HG02943 (cell line): ENCODE results near the gene SAT2.

Experiments
- ATAC-seq: cut with Tn5 transposase; IDR thresholded peaks from one replicate; pipeline ENCODE4 v1.9.1; 2021; ENCODE audit warnings: mild to moderate bottlenecking, low read depth, moderate library complexity; ENCODE audit not compliant: unreplicated experiment

The SAT2 gene

DNA sequence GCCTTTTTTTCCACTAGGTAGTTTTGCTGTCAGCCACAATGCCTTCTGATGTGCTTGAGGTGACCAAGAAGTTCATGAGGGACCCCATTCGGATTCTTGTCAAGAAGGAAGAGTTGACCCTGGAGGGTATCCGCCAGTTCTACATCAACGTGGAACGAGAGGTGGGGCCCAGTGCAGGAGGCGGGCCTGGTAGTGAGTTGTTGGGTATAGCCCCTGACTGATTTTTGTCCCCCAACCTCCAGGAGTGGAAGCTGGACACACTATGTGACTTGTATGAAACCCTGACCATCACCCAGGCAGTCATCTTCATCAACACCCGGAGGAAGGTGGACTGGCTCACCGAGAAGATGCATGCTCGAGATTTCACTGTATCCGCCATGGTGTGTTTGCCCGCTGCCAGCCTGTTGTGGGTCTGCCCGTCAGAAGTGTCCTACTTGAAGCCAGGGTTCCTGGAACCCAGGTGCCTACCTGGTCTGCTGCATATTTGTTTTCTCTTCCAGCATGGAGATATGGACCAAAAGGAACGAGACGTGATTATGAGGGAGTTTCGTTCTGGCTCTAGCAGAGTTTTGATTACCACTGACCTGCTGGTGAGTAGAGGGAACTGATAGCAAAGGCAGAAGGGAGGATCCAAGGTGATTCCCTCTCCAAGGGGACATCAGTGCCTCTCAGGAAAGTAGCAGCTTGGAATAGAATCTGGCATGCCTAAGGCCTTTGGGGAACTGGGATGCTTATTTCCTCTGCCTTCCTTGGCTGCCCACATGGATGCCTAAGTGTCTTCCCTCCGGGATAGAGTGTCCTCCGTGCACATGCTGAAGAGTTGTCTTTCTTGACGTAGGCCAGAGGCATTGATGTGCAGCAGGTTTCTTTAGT, 50.1 kb downstream of the SAT2 start:
- no peak for ATAC-seq

DNA sequence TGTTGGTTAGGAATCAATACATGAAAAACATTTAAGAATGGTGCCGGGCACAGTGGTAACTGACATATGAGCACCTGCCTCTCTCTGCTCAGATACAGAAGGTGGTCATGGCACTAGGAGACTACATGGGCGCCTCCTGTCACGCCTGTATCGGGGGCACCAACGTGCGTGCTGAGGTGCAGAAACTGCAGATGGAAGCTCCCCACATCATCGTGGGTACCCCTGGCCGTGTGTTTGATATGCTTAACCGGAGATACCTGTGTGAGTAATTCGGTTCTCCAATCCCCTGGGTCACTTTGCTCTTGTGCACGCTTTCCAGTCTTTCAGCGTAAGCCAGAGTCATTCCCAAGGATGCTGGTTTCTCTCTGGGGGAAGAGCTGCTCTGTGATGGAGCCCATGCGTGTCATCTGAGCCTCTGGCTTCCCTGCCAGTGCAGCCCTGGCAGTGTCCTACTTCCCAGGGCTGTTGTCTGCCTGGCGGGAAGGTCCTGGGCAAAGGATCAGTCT, 51.1 kb downstream of the SAT2 start:
- no peak for ATAC-seq
